A673 (cell line): ENCODE measurements around the gene RNF2. TPM values are rescaled to one million over a fixed set of nuclear protein-coding genes. Genes with fewer than 3 reads are reported as not detected.
"Not testable (repeated sequence)": the region's sequence is repeated elsewhere in the genome, so short reads cannot be mapped to it uniquely, and the experiment has no call there.

Source experiments
- BruUV-seq: library from RNA; stranded (reverse); fragments of 400-500 nt; replicated peaks from 2 replicates; lab custom pipeline; 2021; lab: Mats Ljungman, UMichigan
- CTCF ChIA-PET: fragments of 300-600 bp; sonication (Branson Sonifier 250); formaldehyde crosslinking; loops from one replicate; lab custom pipeline; 2022; ENCODE audit warnings: antibody characterized with exemption; lab: Charles Lee
- POLR2A ChIA-PET: fragments of 300-600 bp; sonication (Branson Sonifier 250); formaldehyde crosslinking; loops from one replicate; lab custom pipeline; 2022; ENCODE audit warnings: antibody characterized with exemption; ENCODE audit not compliant: low non-redundant PET; lab: Charles Lee
- DNase-seq: peaks from one replicate; pipeline ENCODE4 v3.0.0-alpha.2; 2015; ENCODE audit warnings: low spot score
- H3K27ac ChIP-seq: fragments of 200-600 bp; sonication (generic); 2 replicates; pipeline ENCODE4 v1.5.1; 2016; ENCODE audit warnings: mixed run types, low read depth, mild to moderate bottlenecking, mixed read lengths, antibody characterized with exemption, low read length; ENCODE audit not compliant: poor library complexity, severe bottlenecking
- H3K27me3 ChIP-seq: fragments of 200-600 bp; sonication (generic); replicated peaks from 2 replicates; pipeline ENCODE4 v1.6.1; 2017; ENCODE audit warnings: mixed run types, low read depth, mild to moderate bottlenecking, mixed read lengths, antibody characterized with exemption, low read length; ENCODE audit not compliant: insufficient read depth, poor library complexity
- H3K36me3 ChIP-seq: fragments of 200-600 bp; sonication (generic); 2 replicates; pipeline ENCODE4 v1.6.1; 2016; ENCODE audit warnings: mixed run types, mild to moderate bottlenecking, mixed read lengths, antibody characterized with exemption, low read length; ENCODE audit not compliant: insufficient read depth, poor library complexity, severe bottlenecking
- H3K4me1 ChIP-seq: fragments of 200-600 bp; sonication (generic); 2 replicates; pipeline ENCODE4 v1.6.1; 2017; ENCODE audit warnings: mixed run types, mild to moderate bottlenecking, mixed read lengths, antibody characterized with exemption, low read length; ENCODE audit not compliant: insufficient read depth, poor library complexity, severe bottlenecking
- H3K4me3 ChIP-seq: fragments of 200-600 bp; sonication (generic); 2 replicates; pipeline ENCODE4 v1.5.1; 2016; ENCODE audit warnings: low read depth, mixed run types, mild to moderate bottlenecking, mixed read lengths, low read length; ENCODE audit not compliant: poor library complexity, severe bottlenecking
- H3K9me3 ChIP-seq: fragments of 200-600 bp; sonication (generic); 2 replicates; pipeline ENCODE4 v1.6.1; 2016; ENCODE audit warnings: mixed run types, low read depth, mild to moderate bottlenecking, mixed read lengths, antibody characterized with exemption, low read length; ENCODE audit not compliant: poor library complexity, severe bottlenecking
- CTCF ChIP-seq: fragments of 300-800, 200-600 bp; sonication (generic); conservative IDR thresholded peaks from 2 replicates; pipeline ENCODE4 v1.5.1; 2017; ENCODE audit warnings: low read depth, mild to moderate bottlenecking, antibody characterized with exemption, low read length, moderate library complexity, mixed read lengths
- EZH2 ChIP-seq: fragments of 200-600 bp; sonication (generic); IDR thresholded peaks from 2 replicates; pipeline ENCODE4 v1.6.1; 2017; ENCODE audit warnings: borderline replicate concordance, low read depth, mild to moderate bottlenecking, mixed read lengths, antibody characterized with exemption, low read length; ENCODE audit not compliant: poor library complexity, severe bottlenecking
- intact Hi-C: fragments of 100-400 bp; cut with micrococcal nuclease; formaldehyde crosslinking; loops from one replicate; pipeline ENCODE4 v1.10.0; 2022; ENCODE audit not compliant: unreplicated experiment
- total RNA-seq: library from RNA; stranded (reverse); gene quantifications from 2 replicates; pipeline ENCODE4 v1.2.3, GENCODE V29; 2021

The RNF2 gene
- total RNA-seq, 1 experiment from 2014 or later, result 50.8 TPM

DNA sequence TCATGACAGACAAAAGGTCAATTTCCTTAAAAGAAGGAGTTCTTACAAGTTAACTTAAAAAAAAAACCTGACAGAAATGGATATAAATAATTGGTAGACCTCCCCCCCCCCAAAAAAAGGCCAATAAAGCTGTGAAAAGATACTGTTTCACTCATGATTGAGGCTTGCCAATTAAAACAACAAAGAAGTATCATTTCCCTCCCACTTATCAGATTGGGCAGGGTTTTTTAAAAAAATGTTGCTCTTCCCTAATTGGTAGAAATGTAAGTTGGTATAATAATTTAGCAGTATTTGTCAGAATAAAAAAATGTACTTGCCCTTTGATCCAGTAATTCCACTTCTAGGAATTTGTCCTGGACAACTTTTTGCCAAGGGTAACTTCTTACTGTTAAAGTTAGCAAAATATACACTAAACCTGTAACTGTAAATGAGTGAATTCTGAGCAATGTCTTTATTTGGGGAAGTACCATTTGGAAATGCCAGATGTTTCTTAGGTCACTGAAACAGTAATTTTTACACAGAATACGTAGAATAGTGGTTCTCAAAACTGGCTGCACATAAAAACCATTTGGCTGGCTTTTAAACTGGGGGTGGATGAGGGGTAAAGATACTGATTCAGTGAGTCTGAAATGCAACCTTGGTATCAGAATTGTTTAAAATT, 17.5 kb downstream of the RNF2 start:
- TF ChIP-seq CTCF (no peak), EZH2 (no peak)
- Histone ChIP-seq H3K27me3 (no peaks in the 10 kb centered on the region), H3K9me3 (peaks cover 10% of the 10 kb centered on the region), H3K36me3 (no peaks in the 10 kb centered on the region), H3K4me3 (no peak overlapping the region), H3K4me1 (peaks cover 26% of the 10 kb centered on the region), H3K27ac (no peak overlapping the region)
- intact Hi-C loops, result no loop called here
- BruUV-seq, result no TSS peak
- no peak for DNase-seq
- CTCF ChIA-PET, result interaction anchor here (0.6 kb wide), 1 partner anchor 9 kb away, joined by 4 read pairs; no protein-coding TSS in a partner anchor
- POLR2A ChIA-PET, result no interaction called here

GRCh38 chr1:185063719-185064118, 18.4 kb downstream of the RNF2 start:
- no peak overlapping the region for H3K27ac ChIP-seq
- H3K4me3 ChIP-seq, result no peak overlapping the region
- H3K27me3 ChIP-seq, result no peaks in the 10 kb centered on the region
- no peak for TF ChIP-seq EZH2
- TF ChIP-seq CTCF, result no peak
- no TSS peak for BruUV-seq
- DNase-seq, result no peak
- peaks cover 17% of the 10 kb centered on the region for H3K4me1 ChIP-seq
- CTCF ChIA-PET, result no interaction called here
- peaks cover 10% of the 10 kb centered on the region for H3K9me3 ChIP-seq
- POLR2A ChIA-PET, result interaction anchor here (0.7 kb wide), 1 partner anchor 62 kb away, joined by 5 read pairs; no protein-coding TSS in a partner anchor
- intact Hi-C loops, result no loop called here
- no peaks in the 10 kb centered on the region for H3K36me3 ChIP-seq

GRCh38 chr1:185065006-185065405, 19.6 kb downstream of the RNF2 start:
- CTCF ChIA-PET, BruUV-seq: not testable (repeated sequence)

GRCh38 chr1:185066181-185066580, 20.8 kb downstream of the RNF2 start:
- H3K27me3 ChIP-seq, result no peaks in the 10 kb centered on the region
- H3K9me3 ChIP-seq, result peaks cover 10% of the 10 kb centered on the region
- no peak for TF ChIP-seq CTCF
- TF ChIP-seq EZH2, result no peak
- no peaks in the 10 kb centered on the region for H3K36me3 ChIP-seq
- peaks cover 9% of the 10 kb centered on the region for H3K4me1 ChIP-seq
- H3K4me3 ChIP-seq, result no peak overlapping the region
- no TSS peak for BruUV-seq
- intact Hi-C loops, result no loop called here
- no peak overlapping the region for H3K27ac ChIP-seq
- POLR2A ChIA-PET, result no interaction called here
- CTCF ChIA-PET, result no interaction called here
- DNase-seq, result no peak

More at GRCh38 chr1:185065006-185065405, 19.6 kb downstream of the RNF2 start:
- H3K4me3 ChIP-seq, H3K4me1 ChIP-seq, H3K27me3 ChIP-seq, DNase-seq, POLR2A ChIA-PET, H3K27ac ChIP-seq, H3K36me3 ChIP-seq, intact Hi-C loops: not testable (repeated sequence)
- H3K9me3 ChIP-seq, result peaks cover 10% of the 10 kb centered on the region
